ENCODE data around the gene RALBP1. TPM values are rescaled to one million over a fixed set of nuclear protein-coding genes. Genes with fewer than 3 reads are reported as not detected.

The RALBP1 gene
- total and polyA plus RNA-seq, 4 donors = 15.6 to 34.8 (median 21.0) TPM

- H3K9ac ChIP-seq (ENCODE audit: low read depth in 1 of 2, low read length in 2 of 2) = no peak overlapping the region
- TF ChIP-seq FOXA1 (IDR thresholded peaks at IDR 0.05) (no peak), HNF4A (conservative IDR thresholded peaks at IDR 0.05) (no peak), YY1 (IDR thresholded peaks at IDR 0.05) (no peak), ZBTB33 (IDR thresholded peaks at IDR 0.05) (no peak), TAF1 (conservative IDR thresholded peaks at IDR 0.05) (no peak), JUND (IDR thresholded peaks at IDR 0.05) (no peak), HNF4G (IDR thresholded peaks at IDR 0.05) (no peak), FOXA2 (IDR thresholded peaks at IDR 0.05) (no peak), RXRA (IDR thresholded peaks at IDR 0.05) (no peak), NR2F2 (IDR thresholded peaks at IDR 0.05) (no peak), EGR1 (IDR thresholded peaks at IDR 0.05; ENCODE audit: low read depth in 2 of 2) (no peak), MAX (IDR thresholded peaks at IDR 0.05) (no peak), RAD21 (IDR thresholded peaks at IDR 0.05) (no peak), CTCF (IDR thresholded peaks at IDR 0.05; ENCODE audit: low read depth, low read length, missing input control) (no peak)
- TF ChIP-seq, protein P1, sequence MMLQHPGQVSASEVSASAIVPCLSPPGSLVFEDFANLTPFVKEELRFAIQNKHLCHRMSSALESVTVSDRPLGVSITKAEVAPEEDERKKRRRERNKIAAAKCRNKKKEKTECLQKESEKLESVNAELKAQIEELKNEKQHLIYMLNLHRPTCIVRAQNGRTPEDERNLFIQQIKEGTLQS (IDR thresholded peaks at IDR 0.05) = no peak
- TF ChIP-seq, protein P2, sequence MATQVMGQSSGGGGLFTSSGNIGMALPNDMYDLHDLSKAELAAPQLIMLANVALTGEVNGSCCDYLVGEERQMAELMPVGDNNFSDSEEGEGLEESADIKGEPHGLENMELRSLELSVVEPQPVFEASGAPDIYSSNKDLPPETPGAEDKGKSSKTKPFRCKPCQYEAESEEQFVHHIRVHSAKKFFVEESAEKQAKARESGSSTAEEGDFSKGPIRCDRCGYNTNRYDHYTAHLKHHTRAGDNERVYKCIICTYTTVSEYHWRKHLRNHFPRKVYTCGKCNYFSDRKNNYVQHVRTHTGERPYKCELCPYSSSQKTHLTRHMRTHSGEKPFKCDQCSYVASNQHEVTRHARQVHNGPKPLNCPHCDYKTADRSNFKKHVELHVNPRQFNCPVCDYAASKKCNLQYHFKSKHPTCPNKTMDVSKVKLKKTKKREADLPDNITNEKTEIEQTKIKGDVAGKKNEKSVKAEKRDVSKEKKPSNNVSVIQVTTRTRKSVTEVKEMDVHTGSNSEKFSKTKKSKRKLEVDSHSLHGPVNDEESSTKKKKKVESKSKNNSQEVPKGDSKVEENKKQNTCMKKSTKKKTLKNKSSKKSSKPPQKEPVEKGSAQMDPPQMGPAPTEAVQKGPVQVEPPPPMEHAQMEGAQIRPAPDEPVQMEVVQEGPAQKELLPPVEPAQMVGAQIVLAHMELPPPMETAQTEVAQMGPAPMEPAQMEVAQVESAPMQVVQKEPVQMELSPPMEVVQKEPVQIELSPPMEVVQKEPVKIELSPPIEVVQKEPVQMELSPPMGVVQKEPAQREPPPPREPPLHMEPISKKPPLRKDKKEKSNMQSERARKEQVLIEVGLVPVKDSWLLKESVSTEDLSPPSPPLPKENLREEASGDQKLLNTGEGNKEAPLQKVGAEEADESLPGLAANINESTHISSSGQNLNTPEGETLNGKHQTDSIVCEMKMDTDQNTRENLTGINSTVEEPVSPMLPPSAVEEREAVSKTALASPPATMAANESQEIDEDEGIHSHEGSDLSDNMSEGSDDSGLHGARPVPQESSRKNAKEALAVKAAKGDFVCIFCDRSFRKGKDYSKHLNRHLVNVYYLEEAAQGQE (IDR thresholded peaks at IDR 0.05) = no peak
- DNase-seq (ENCODE audit: low spot score) = no peak
- WGBS = 85% methylated on average over 2 of the region's 2 CpGs
- no peak overlapping the region for H3K4me3 ChIP-seq (ENCODE audit: low read depth in 1 of 3, low read length in 3 of 3)
- H3K36me3 ChIP-seq (ENCODE audit: control insufficient read depth in 4 of 4, insufficient read depth in 3 of 4, low read depth in 1 of 4, low read length in 3 of 4) = no peaks in the 10 kb centered on the region
- H3K9me3 ChIP-seq (ENCODE audit: control insufficient read depth in 4 of 4, low read length in 3 of 4) = no peaks in the 10 kb centered on the region
- no peaks in the 10 kb centered on the region for H3K27me3 ChIP-seq (ENCODE audit: control insufficient read depth in 4 of 4, insufficient read depth in 4 of 4, low read length in 3 of 4)
- H3K4me1 ChIP-seq (ENCODE audit: control insufficient read depth in 4 of 4, insufficient read depth in 4 of 4, low read length in 3 of 4) = no peaks in the 10 kb centered on the region
- H3K27ac ChIP-seq (ENCODE audit: low read depth in 1 of 2, low read length in 2 of 2) = no peak overlapping the region
Observed at GRCh38 chr18:9507565-9508088, 32.3 kb downstream of the RALBP1 start.
